HepG2 (cell line): ENCODE measurements around the gene FCGR3A. TPM values are rescaled to one million over a fixed set of nuclear protein-coding genes. Genes with fewer than 3 reads are reported as not detected.

Experiments used
- ATAC-seq: fragments of 200-7000 bp; cut with Tn5 transposase; 3 replicates; pipeline ENCODE4 v1.9.1; 2020; ENCODE audit warnings: mild to moderate bottlenecking, moderate library complexity
- BruUV-seq: library from RNA; stranded (reverse); fragments of 400-500 nt; replicated peaks from 2 replicates; lab custom pipeline; 2021; lab: Mats Ljungman, UMichigan
- CTCF ChIA-PET: fragments of 300-600 bp; formaldehyde crosslinking; extraction: SDS; loops from one replicate; lab custom pipeline; 2021; ENCODE audit warnings: low total read pairs, inconsistent platforms, low intra/inter-chr PET ratio; lab: Yijun Ruan, JAX
- POLR2A ChIA-PET: fragments of 350-600 bp; sonication (Branson Sonifier 250); formaldehyde crosslinking; loops from one replicate; lab custom pipeline; 2020; ENCODE audit warnings: antibody characterized with exemption, inconsistent platforms; lab: Yijun Ruan, JAX
- DNase-seq: peaks from one replicate; pipeline ENCODE4 v3.0.0-alpha.2; 2015; ENCODE audit warnings: low spot score
- FAIRE-seq: peaks from 3 replicates; lab custom pipeline; 2011; peaks lifted over from hg19 to GRCh38; lab: Jason Lieb, UNC
- H2AFZ ChIP-seq: one replicate; pipeline ENCODE4 v1.6.1; 2011; ENCODE audit warnings: low read length, inconsistent platforms
- H3K27ac ChIP-seq: fragments of 300-600 bp; 3 replicates; pipeline ENCODE4 v1.8.0; 2011; ENCODE audit warnings: mixed run types, mild to moderate bottlenecking, mixed read lengths, low read length, inconsistent platforms; ENCODE audit not compliant: insufficient read depth; ENCODE audit errors: extremely low read length
- H3K27me3 ChIP-seq, 2 experiments: fragments of 200-600 bp in 1 of 2; 2 replicates in 1 of 2; 3 replicates in 1 of 2; pipeline versions ENCODE4 v1.6.0 to v1.8.0; 2011; ENCODE audit warnings: low read length in 2 of 2, mild to moderate bottlenecking in 2 of 2, moderate library complexity in 2 of 2, inconsistent platforms in 1 of 2; ENCODE audit not compliant: insufficient read depth in 2 of 2, control insufficient read depth in 1 of 2
- H3K36me3 ChIP-seq, 2 experiments: fragments of 200-600 bp in 1 of 2; replicated peaks in 1 of 2; 2 replicates in 1 of 2; 3 replicates in 1 of 2; pipeline versions ENCODE4 v1.5.1 to v1.8.0; 2011; ENCODE audit warnings: low read length in 2 of 2, inconsistent platforms in 1 of 2; ENCODE audit not compliant: insufficient read depth in 2 of 2, control insufficient read depth in 1 of 2
- H3K4me1 ChIP-seq: 2 replicates; pipeline ENCODE4 v1.5.1; 2012; ENCODE audit warnings: low read length, inconsistent platforms; ENCODE audit not compliant: insufficient read depth
- H3K4me2 ChIP-seq: 2 replicates; pipeline ENCODE4 v1.6.0; 2011; ENCODE audit warnings: low read depth, low read length, inconsistent platforms
- H3K4me3 ChIP-seq, 3 experiments: fragments of 200-600 bp in 1 of 3; sonication (generic), shearing (Covaris generic) in 1 of 3; replicated peaks in 1 of 3; 2 replicates each; pipeline ENCODE4 v1.5.1; 2011 to 2016; ENCODE audit warnings: low read length in 3 of 3, inconsistent platforms in 2 of 3, low read depth in 2 of 3, mild to moderate bottlenecking in 2 of 3, control low read depth in 1 of 3, mixed read lengths in 1 of 3; ENCODE audit not compliant: insufficient read depth in 1 of 3
- H3K79me2 ChIP-seq: one replicate; pipeline ENCODE4 v1.6.1; 2011; ENCODE audit warnings: low read length, inconsistent platforms; ENCODE audit not compliant: insufficient read depth
- H3K9ac ChIP-seq: 2 replicates; pipeline ENCODE4 v1.6.0; 2011; ENCODE audit warnings: mild to moderate bottlenecking, low read depth, low read length, inconsistent platforms; ENCODE audit not compliant: insufficient read depth
- H3K9me3 ChIP-seq: 2 replicates; pipeline ENCODE4 v1.5.1; 2012; ENCODE audit warnings: mild to moderate bottlenecking, low read length
- H4K20me1 ChIP-seq: 2 replicates; pipeline ENCODE4 v1.6.0; 2011; ENCODE audit warnings: inconsistent platforms, mild to moderate bottlenecking, low read length, moderate library complexity; ENCODE audit not compliant: insufficient read depth
- AFF4 ChIP-seq: sonication (generic); formaldehyde crosslinking; IDR thresholded peaks from 2 replicates; pipeline ENCODE4 v1.4.0; 2020; ENCODE audit warnings: missing genetic modification reagents
- ASH2L ChIP-seq: fragments of 300-600, 200-600 bp; sonication (generic); IDR thresholded peaks from 2 replicates; pipeline ENCODE4 v1.7.0; 2017; ENCODE audit warnings: low read depth, mild to moderate bottlenecking, moderate library complexity, mixed read lengths, low read length; ENCODE audit not compliant: insufficient read length
- MATR3 ChIP-seq: sonication (generic); formaldehyde crosslinking; IDR thresholded peaks from 2 replicates; pipeline ENCODE4 v1.4.0; 2020; ENCODE audit warnings: missing genetic modification reagents
- PPARG ChIP-seq: conservative IDR thresholded peaks from 2 replicates; pipeline ENCODE4 v1.6.1; 2016; ENCODE audit warnings: missing biosample characterization, missing genetic modification reagents
- SMARCC2 ChIP-seq: fragments of 450-650 bp; IDR thresholded peaks from 2 replicates; pipeline ENCODE4 v1.6.1; 2017; ENCODE audit warnings: antibody characterized with exemption, mild to moderate bottlenecking
- ZBTB7B ChIP-seq: sonication (generic); formaldehyde crosslinking; IDR thresholded peaks from 2 replicates; pipeline ENCODE4 v1.4.0; 2020; ENCODE audit warnings: missing genetic modification reagents
- ZNF20 ChIP-seq: sonication (generic); formaldehyde crosslinking; IDR thresholded peaks from 2 replicates; pipeline ENCODE4 v1.4.0; 2020; ENCODE audit warnings: mild to moderate bottlenecking, moderate library complexity, missing genetic modification reagents
- ZNF3 ChIP-seq: IDR thresholded peaks from 2 replicates; pipeline ENCODE4 v1.7.0; 2017; ENCODE audit warnings: inconsistent platforms
- ZNF407 ChIP-seq: sonication (generic); formaldehyde crosslinking; IDR thresholded peaks from one replicate; pipeline ENCODE4 v1.5.1; 2020; ENCODE audit warnings: mild to moderate bottlenecking, missing genetic modification reagents; ENCODE audit errors: not compliant biosample characterization
- WGBS: methylation state at CpG from one replicate; pipeline ENCODE4 v1.1.6; 2017; ENCODE audit warnings: low lambda C conversion rate; 5-methylcytosine and 5-hydroxymethylcytosine counted together
- in situ Hi-C: cut with HindIII; loops from 2 replicates; pipeline ENCODE4 v1.10.0; 2017; ENCODE audit warnings: low pct_unique_long_range_greater_than_20kb; ENCODE audit not compliant: extremely low pct_ligation_motif_present
- intact Hi-C: fragments of 100-400 bp; cut with micrococcal nuclease; formaldehyde crosslinking; loops from one replicate; pipeline ENCODE4 v1.10.0; 2022; ENCODE audit not compliant: unreplicated experiment
- polyA plus RNA-seq, 8 experiments: library from polyadenylated mRNA; depleted of rRNA in 3 of 8; stranded (reverse) in 7 of 8; unstranded in 1 of 8; fragments of >200 nt; fragmentation: Illumina TruSeq in 4 of 8; extraction: Trizol in 4 of 8; gene quantifications; 2 replicates each; pipeline versions ENCODE4 v1.2.1 to v1.2.3, GENCODE V29; 2011 to 2016; ENCODE audit warnings: low read depth in 4 of 8, missing spikeins in 1 of 8, mixed read lengths in 1 of 8; ENCODE audit not compliant: insufficient read depth in 1 of 8
- total RNA-seq, 5 experiments: library from RNA; depleted of rRNA; stranded (reverse); fragments of >200 nt; fragmentation: Illumina TruSeq; extraction: Trizol; gene quantifications; 2 replicates each; pipeline ENCODE4 v1.2.3, GENCODE V29; 2016; ENCODE audit warnings: low read depth in 1 of 5
- TF ChIP-seq, protein P1 (sequence below): sonication (generic); formaldehyde crosslinking; IDR thresholded peaks from 2 replicates; pipeline ENCODE4 v1.5.0; 2020; ENCODE audit warnings: missing genetic modification reagents

The FCGR3A gene
- total and polyA plus RNA-seq, 2 of the 13 experiments (the other 11 are each of a cell fraction or from before 2014, with no cell fraction given): not detected

GRCh38 chr1:161498646-161499045 lies 51.0 kb downstream of the FCGR3A start:
- ChIA-PET POLR2A (no interaction called here), CTCF (no interaction called here)
- in situ Hi-C loops: no loop called here
- no peak overlapping the region for H3K4me3 ChIP-seq
- ATAC-seq (no peak), FAIRE-seq (no peak), DNase-seq (no peak)
- H3K27me3 ChIP-seq: no peaks in the 10 kb centered on the region
- H3K4me1 ChIP-seq: no peaks in the 10 kb centered on the region
- H3K36me3 ChIP-seq: no peaks in the 10 kb centered on the region
- H3K79me2 ChIP-seq: no peaks in the 10 kb centered on the region
- H3K27ac ChIP-seq: no peak overlapping the region
- no peak overlapping the region for H3K4me2 ChIP-seq
- no peak overlapping the region for H2AFZ ChIP-seq
- no peaks in the 10 kb centered on the region for H3K9me3 ChIP-seq
- WGBS: 38% methylated on average over 2 of the region's 2 CpGs
- BruUV-seq: no TSS peak
- H3K9ac ChIP-seq: no peak overlapping the region
- no peaks in the 10 kb centered on the region for H4K20me1 ChIP-seq
- intact Hi-C loops: no loop called here
- no peak for TF ChIP-seq PPARG (CRISPR knock-in tag)
- TF ChIP-seq ZNF3 (CRISPR knock-in tag): no peak
- TF ChIP-seq, protein P1, sequence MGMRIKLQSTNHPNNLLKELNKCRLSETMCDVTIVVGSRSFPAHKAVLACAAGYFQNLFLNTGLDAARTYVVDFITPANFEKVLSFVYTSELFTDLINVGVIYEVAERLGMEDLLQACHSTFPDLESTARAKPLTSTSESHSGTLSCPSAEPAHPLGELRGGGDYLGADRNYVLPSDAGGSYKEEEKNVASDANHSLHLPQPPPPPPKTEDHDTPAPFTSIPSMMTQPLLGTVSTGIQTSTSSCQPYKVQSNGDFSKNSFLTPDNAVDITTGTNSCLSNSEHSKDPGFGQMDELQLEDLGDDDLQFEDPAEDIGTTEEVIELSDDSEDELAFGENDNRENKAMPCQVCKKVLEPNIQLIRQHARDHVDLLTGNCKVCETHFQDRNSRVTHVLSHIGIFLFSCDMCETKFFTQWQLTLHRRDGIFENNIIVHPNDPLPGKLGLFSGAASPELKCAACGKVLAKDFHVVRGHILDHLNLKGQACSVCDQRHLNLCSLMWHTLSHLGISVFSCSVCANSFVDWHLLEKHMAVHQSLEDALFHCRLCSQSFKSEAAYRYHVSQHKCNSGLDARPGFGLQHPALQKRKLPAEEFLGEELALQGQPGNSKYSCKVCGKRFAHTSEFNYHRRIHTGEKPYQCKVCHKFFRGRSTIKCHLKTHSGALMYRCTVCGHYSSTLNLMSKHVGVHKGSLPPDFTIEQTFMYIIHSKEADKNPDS (CRISPR knock-in tag): no peak
- no peak for TF ChIP-seq ASH2L
- TF ChIP-seq MATR3 (CRISPR knock-in tag): no peak
- no peak for TF ChIP-seq ZNF20 (CRISPR knock-in tag)
- no peak for TF ChIP-seq ZNF407 (CRISPR knock-in tag)
- TF ChIP-seq ZBTB7B: no peak
- no peak for TF ChIP-seq SMARCC2
- no peak for TF ChIP-seq AFF4 (CRISPR knock-in tag)
